GM13976 (cell line): ENCODE measurements around the gene TMEM255B.

Experiments
- DNase-seq: peaks from one replicate; pipeline ENCODE4 v3.0.0; 2012; ENCODE audit warnings: low spot score
- in situ Hi-C: fragments of 300-500 bp; cut with MboI; formaldehyde crosslinking; loops from one replicate; pipeline ENCODE4 v1.12.0; 2022; ENCODE audit warnings: low sequenced_read_pairs, mixed read lengths, inconsistent platforms; ENCODE audit not compliant: unreplicated experiment
- TF ChIP-seq, protein P1 (sequence below): IDR thresholded peaks from 2 replicates; pipeline ENCODE4 v1.5.1; 2012; ENCODE audit warnings: borderline replicate concordance, mild to moderate bottlenecking; ENCODE audit not compliant: insufficient read depth; ENCODE audit errors: extremely low read depth, missing control alignments, control extremely low read depth

Gene TMEM255B

DNA sequence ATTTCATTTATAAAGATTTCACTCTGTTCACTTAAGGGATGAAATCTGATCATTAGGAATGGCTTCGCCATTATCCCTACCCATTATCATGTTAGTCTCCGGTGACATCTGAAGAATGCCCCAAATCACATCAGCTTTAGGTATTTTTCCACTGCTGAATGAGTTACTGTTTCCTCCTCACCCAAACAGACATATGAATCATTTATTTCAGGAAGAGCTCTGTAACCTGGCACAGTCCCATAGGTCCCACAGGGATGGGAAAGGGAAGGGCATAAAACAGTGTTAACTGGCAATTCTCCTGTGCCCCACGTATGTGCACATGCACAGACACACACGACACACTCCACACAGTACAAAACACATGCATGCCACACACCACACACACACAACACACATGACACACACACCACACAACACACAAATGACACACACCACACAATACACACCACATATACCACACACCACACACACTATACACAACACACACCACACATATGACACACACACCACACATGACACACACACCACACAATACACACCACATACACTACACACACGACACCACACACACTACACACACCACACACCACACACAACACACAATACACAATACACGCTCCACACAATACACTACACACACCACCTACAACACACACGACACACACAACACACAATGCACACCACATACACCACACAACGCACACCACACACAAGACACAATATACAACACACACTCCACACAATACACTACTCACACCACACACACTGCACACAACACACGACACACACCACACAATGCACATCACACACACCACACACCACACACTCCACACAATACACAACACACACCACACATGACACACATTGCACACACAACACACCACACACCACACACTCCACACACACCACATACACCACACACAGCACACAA is 15.4 kb downstream of the TMEM255B start:
- DNase-seq = no peak
- in situ Hi-C loops = no loop called here
- TF ChIP-seq, protein P1, sequence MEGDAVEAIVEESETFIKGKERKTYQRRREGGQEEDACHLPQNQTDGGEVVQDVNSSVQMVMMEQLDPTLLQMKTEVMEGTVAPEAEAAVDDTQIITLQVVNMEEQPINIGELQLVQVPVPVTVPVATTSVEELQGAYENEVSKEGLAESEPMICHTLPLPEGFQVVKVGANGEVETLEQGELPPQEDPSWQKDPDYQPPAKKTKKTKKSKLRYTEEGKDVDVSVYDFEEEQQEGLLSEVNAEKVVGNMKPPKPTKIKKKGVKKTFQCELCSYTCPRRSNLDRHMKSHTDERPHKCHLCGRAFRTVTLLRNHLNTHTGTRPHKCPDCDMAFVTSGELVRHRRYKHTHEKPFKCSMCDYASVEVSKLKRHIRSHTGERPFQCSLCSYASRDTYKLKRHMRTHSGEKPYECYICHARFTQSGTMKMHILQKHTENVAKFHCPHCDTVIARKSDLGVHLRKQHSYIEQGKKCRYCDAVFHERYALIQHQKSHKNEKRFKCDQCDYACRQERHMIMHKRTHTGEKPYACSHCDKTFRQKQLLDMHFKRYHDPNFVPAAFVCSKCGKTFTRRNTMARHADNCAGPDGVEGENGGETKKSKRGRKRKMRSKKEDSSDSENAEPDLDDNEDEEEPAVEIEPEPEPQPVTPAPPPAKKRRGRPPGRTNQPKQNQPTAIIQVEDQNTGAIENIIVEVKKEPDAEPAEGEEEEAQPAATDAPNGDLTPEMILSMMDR = no peak

DNA sequence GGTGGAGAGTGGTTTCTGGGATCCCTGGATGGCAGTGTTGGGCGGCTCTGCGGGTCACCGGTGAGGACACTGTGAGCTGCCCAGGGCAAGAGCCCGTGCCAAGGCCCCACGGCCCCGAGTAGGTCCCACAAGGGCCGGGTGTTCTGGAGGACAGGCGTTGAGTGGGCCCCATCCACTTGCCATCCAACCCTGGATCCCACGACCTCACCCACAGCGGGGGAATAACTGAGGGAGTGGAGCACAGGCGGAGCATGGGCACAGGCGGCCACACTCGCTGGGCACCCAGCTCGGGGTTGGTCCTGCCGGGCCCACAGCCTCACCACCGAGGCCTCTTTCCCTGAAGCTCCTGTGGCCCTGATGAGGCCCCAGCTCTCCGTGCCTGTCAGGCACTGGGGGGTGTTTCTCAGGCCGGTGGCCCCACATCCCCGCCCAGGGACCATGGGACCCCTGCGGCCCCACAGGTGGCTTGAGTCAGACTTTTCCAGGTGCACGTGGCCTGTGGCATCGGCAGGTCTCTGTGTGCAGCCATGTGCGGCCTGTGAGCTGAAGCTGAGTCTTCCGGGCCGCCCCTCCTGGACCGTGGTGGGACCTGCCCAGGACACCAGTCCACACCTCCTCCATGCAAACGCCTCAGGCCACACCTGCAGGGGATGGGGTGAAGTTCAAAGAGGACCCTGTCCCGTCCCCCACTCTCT is 16.6 kb downstream of the TMEM255B start:
- TF ChIP-seq, protein P1 = no peak
- DNase-seq = no peak

DNA sequence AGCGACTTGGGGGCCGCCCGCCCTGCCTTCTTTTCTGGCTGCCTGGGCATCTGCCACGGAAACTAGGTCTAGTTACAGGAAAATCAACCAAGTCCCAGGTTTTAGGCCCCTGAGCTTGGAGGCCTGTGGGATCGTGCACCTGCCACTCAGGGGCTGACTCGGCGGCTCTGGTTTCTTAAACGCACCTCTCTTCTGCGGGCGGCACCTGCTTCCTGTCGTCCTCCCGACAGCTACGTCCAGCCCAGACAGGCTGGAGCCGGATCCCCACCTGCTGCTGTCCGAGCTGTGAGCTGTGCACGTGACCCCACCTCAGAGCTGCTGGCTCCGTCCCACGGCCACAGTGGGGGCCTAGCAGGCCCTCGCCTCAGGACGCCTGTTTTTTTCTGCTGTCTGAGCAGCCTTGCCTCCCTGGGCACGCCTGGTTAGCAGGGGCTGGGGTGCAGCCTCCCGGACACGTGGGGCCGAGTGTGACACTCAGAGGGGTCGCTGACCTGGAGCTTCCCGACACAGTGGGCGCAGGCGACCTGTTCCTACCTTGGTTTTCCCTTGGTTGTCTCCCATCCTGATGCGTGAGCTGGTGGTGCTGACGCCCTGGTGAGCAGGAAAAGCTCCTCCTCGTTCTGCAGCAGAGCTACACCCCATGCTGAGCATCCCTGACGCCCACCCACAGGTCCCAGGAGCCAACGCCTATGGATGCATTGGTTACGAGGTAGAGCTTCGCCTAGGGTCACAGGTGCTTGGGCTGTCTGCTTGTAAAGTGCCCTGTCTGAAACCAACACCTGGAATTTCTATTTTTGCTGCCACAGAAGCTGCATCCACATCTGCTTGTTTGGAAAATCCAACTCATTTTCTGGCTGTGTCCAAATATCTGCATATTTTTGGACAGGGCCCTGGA is 17.5 kb downstream of the TMEM255B start:
- in situ Hi-C loops = no loop called here
- DNase-seq = no peak
- TF ChIP-seq, protein P1 = no peak

More for the DNA sequence above, 16.6 kb downstream of the TMEM255B start:
- in situ Hi-C loops = no loop called here

DNA sequence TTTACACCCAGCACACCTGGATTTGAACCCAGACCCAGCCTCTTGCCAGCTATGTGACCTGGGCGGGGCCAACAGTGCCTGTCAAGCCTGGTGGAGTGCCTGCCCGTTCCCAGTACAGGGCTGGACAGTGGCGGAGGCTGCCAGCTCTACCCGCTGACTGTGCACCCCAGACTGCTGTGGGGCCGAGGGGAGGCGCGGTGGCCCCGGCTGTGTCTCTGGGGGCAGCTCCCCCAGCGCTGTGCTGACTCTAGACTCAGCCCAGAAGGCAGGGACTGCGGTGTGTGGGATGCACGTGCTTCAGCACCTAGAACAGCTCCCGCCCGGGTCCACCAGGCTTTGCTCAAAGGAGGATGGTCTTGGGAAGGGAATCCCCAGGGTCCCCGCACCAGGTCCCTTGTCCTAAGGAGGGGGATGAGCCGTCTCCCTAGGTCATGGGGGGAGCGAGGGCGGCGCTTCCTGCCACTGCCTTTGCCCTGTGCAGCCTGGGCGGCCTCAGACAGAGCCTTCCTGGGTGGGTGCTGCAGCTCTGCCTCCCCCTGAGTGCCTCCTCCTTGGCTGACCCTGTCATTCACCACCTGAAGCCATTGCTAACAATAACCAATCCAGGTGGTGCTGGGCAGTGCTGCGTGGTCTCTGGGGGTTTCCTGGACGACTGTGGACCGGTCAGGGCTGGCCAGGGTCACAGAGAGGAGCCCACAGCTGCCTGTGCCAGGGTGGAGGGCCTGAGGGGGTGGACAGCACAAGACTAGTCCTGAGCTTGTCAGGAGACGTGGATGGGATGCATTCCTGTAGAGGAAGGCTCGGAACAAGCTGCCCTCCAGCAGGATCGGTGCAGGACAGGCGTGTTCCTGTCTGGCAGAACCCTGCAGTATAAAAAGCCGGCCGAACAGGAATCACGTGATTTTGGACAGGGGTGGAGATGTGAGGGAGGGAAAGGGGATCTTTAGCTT is 18.6 kb downstream of the TMEM255B start:
- no peak for DNase-seq
- in situ Hi-C loops = no loop called here
- TF ChIP-seq, protein P1 = no peak

DNA sequence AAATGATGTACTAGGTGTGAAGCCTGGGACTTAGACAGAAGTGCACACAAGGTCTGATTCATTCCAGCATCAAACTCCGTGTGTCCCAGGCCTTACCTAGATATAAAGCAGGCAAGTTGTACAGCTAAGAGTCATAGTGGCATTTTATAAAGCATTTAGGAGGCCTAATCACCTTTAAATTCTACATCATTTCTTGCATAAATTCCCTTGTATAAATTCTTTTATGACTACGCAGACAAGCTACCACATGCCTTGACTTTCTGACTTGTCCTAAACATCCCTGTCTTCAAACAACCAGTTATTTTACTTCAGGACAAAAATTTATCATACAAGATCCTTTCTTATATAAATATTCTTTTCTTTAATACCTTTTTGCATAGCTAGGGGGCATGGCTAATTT is 22.5 kb downstream of the TMEM255B start:
- in situ Hi-C loops = no loop called here
- DNase-seq = no peak
- TF ChIP-seq, protein P1 = no peak
